Stimulated activated CD4-positive, alpha-beta T cell treated with anti-CD3 and anti-CD28 coated beads, Interleukin-15, amount 100 ng/mL, for 48 hours (primary cell): ENCODE data around the gene OXT.
"Not testable (repeated sequence)": the region's sequence is repeated elsewhere in the genome, so short reads cannot be mapped to it uniquely, and the experiment has no call there.

Source experiments
- DNase-seq, 2 donors: peaks; one replicate each; pipeline ENCODE4 v3.0.0-alpha.2; 2020; ENCODE audit warnings: low read depth in 2 of 2

The OXT gene

DNA sequence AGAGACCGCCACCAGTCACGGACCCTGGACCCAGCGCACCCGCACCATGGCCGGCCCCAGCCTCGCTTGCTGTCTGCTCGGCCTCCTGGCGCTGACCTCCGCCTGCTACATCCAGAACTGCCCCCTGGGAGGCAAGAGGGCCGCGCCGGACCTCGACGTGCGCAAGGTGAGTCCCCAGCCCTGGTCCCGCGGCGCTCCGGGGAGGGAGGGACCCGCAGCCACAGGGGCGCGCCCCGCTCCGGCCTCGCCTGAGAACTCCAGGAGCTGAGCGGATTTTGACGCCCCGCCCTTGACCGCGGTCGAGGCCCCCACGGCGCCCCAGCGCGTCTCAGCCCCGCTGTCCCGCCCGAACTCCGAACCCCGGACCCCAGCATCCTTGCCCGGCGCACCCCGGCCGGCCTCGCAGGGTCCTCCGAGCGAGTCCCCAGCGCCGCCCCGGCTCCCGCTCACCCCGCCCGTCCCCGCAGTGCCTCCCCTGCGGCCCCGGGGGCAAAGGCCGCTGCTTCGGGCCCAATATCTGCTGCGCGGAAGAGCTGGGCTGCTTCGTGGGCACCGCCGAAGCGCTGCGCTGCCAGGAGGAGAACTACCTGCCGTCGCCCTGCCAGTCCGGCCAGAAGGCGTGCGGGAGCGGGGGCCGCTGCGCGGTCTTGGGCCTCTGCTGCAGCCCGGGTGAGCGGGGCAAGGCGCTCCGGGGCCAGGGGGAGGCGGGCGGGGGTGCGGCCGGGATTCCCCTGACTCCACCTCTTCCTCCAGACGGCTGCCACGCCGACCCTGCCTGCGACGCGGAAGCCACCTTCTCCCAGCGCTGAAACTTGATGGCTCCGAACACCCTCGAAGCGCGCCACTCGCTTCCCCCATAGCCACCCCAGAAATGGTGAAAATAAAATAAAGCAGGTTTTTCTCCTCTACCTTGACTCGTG, at the start of gene OXT:
Gene OXT, plus strand, starts transcription at position 11 of the 920 bp plus-strand sequence. Its CDS starts 36 bp downstream, at position 47.
- peak in 1 of 2 donors; percentile 60 for DNase-seq

DNA sequence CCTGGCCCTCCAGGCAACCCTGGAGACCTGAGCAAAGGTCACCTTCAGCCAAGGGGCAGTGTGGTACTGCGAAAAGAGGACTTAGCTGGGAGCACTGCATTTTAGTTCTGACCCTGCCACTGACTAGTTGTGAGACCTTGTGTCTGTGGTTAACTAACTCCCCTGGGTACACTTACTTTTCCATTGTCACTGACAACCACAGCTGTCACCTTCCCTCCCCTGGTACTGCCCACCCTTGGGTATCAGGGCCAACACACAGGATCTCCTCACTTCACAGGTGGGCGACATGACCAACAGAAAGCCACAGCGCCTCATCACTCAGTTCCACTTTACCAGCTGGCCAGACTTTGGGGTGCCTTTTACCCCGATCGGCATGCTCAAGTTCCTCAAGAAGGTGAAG, 49.6 kb upstream of the OXT start:
- DNase-seq: no peak

DNA sequence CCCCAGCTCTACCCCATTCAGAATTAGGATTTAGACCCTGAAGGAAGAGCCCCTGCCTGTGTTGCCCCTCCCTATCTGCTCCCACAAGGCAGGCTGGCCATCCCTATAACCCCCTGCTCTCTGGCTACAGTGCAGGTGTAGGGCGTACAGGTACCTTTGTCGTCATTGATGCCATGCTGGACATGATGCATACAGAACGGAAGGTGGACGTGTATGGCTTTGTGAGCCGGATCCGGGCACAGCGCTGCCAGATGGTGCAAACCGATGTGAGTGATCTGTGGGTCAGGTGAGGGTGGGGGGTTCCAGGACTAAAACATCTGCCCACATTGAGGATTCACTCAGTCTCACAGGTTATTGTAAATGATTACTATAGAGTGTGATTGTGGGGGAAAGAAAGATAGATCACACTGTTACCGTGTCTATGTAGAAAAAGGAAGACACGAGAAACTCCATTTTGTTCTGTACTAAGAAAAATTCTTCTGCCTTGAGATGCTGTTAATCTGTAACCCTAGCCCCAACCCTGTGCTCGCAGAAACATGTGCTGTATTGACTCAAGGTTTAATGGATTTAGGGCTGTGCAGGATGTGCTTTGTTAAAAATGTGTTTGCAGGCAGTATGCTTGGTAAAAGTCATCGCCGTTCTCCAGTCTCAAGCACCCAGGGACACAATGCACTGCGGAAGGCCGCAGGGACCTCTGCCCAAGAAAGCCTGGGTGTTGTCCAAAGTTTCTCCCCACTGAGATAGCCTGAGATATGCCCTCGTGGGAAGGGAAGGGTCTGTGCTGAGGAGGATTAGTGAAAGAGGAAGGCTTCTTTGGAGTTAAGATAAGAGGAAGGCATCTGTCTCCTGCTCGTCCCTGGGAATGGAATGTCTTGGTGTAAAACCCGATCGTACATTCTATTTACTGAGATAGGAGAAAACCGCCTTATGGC, 48.6 kb upstream of the OXT start:
- DNase-seq: not testable (repeated sequence)

DNA sequence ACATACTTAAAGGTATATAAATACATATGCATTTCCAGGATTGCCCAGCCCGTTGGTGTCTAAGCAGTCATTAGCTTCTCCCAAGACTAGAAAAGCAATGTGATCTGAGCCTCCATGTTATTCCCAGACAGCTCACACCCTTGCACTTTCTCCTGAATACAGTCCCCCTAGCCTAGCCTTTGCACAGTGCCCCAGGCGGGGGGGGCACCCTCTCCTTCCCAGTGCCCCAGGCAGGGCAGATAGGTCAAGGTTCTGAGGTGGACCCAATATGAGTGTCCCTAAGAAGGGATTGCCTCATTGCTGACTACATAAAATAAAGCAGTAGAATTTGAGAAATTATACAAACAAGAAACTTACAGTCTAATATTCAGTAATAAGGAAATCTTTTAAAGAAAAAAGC, 43.4 kb upstream of the OXT start:
- DNase-seq: no peak

DNA sequence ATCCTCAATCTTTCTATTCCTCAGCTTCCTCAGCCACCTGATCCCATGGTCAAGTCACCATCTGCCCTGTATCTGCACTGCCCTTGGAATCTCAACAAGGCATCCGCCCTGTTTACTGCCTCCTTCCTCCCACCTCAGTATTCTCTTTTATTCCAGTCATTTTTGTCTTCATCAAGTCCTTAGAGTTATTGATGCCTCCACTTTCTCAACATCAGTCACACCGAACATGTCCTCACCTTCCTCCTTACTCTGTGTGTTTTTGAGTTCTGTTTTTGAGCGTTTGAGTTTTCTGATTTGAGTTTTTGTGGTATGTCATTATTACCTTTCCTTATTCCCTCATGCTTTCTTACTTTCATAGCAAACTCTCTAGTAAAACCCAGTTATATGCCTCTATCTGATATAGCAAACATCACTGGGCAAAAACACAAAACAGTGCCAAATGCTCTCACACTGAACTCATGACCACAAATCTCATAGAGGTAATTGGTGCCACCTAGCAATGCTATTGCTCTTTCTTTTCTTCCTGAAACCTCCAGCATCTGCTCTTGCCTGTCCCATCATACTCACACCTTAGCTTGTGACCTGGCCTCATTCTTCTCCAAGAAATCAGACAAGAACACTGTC, 39.8 kb upstream of the OXT start:
- DNase-seq: no peak

DNA sequence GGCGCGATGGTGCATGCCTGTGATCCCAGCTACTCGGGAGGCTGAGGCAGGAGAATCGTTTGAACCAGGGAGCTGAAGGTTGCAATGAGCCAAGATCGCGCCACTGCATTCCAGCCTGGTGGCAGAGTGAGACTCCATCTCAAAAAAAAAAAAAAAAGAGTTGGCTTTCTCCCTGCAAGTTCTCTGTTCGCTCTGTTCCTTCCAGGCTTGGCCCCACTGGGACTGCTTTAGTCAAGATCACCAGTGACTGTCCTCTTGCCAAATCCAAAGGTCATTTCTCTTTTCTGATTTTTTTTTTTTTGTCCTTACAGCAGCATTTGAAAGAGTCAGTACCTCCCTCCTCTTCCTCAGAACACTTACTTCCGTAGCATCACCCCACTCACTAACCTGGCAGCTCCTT, 38.8 kb upstream of the OXT start:
- no peak for DNase-seq

DNA sequence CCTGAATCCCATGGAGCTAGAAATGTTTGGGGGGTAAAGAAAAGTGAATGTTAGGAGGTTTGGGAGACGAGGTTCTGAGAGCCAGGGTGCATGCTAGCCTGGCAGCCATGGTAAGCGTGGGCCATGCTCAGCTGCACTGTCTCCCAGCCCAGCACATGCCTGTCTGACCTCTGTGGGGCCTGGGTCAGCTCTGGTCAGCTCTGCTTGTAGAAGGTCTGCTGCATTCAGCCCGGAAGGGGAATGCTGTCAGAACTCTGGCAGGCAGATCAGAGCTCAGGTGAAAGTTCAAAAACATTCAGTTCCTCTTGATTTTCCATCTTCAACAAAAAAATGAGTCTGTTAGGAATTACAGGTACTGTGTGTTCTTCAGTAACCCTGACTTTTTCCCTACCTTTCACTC, 33.8 kb upstream of the OXT start:
- no peak for DNase-seq

DNA sequence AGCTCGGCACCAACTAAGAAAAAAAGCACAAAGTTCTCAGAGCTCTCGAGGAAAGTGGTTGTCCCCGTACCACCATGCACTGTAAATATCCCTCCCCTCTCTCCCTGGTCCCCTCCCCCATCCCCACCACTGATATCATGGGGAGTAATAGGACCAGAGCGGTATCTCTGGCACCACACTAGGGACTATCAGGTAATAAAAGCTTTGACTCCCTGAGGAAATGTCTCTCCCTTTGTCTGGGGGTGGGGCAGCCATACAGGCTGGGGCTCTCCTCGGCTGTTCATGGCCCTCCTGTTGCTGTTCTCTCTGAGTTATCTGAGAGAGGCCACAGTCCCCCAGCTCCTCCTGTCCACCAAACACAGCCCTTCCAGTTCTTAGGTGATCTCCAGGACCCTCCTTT, 33.0 kb upstream of the OXT start:
- DNase-seq: no peak

DNA sequence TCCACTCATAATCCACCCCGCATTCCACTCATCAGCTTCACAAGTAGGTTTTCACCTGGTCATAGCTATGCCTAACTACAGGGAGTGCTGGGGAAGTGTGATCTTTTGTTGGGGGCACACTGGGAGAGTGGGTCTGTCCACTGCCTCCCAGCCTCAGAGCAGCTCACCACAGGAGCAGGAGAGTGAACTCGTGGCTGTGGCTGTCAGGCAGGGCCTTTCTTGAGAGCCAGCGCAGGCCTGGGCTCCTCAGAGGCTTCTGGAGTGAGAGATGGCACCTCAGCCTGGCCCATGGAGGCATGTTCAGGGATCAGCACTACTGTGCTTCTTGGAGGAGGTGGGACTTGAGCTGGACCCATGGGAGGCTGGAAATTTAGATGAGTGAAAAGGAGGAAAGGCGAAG, 32.0 kb upstream of the OXT start:
- DNase-seq: no peak

DNA sequence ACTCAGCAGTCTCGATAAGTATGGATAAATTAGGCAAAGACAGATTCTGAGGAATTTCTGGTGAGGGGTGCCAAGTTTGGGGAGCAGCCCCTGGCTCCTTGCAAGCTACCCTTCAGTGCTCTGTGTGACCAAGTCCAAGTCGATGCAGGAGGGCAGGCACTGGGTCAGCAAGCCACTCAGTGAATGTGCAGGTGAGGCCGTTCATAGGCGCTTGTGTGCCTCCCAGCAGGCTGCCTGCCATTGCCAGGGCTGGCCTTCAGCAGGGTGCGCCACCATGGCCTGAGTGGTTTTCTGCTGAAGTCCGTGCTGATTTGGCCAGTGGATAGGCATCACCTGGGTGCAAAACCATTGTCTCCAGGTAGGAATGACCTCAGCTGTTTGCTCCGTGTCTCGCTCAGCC, 31.3 kb upstream of the OXT start:
- no peak for DNase-seq

DNA sequence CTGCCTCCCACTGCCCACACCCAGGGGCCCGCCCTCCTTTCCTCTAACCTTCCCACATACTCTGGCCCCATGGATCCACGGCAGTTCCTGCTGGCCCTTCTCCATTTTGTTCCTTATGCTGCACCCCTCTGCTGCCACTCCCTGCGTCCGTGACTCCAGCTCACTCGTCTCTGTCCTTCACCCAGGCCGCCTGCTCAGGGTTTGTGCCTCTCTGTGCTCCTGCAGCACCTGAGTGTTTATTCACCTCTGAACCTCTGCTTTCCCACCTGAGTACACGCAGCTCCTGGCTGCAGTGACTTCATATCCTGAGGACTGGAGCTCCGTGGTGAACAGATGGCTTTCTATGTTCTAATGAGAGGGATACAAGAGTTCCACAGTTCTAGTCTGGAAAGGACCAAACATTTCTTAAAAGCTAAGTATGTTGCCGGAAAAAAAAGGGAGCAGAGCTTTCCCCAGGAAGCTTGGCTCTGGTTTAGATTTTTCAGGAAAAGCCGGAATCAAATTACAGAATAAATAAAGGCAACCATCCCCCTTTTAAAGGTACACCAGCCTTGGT, 29.5 kb upstream of the OXT start:
- no peak for DNase-seq

DNA sequence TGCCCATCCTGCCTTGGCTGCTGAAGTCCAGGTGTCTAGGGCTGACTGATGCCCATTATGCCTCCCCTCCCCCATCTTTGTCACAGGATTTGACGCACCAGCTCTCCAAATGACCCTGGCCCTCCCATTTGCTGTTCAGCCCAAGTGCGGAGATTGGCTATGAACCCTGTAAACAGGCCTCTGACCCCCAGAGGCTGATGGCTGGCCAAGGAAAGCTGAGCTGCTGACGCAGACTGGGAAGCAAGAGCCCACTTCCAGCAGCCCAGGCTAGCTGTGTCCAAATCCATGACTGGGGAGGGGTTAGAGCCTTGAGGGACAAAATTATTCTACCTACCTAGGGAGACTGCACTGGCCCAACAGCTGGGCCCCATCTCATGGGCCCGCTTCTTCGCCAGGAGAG, 28.8 kb upstream of the OXT start:
- no peak for DNase-seq

DNA sequence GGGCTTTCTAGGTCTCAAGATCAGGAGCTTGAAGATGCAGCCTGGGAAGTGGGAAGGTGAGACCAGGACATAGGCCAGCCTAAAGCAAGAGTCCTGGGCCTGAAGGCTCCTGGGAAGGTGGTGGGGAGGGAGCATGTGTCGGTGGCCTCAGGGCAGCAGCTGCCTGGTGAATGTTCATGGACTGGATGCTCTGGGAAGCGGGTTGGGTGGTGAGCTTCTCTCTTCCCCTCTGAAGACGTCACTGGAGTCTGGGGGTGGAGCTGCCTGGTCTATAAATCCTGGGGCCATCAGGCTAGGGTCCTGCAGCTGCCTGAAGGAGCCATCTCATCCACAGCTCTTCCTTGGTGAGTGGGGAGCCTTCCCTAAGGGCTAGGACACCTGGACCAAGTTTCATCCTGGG, 28.1 kb upstream of the OXT start, which contains the start of gene GNRH2:
Gene GNRH2, plus strand, starts transcription at position 301 of the 400 bp plus-strand sequence. CDS start 793 bp downstream, outside the sequence.
- no peak for DNase-seq

DNA sequence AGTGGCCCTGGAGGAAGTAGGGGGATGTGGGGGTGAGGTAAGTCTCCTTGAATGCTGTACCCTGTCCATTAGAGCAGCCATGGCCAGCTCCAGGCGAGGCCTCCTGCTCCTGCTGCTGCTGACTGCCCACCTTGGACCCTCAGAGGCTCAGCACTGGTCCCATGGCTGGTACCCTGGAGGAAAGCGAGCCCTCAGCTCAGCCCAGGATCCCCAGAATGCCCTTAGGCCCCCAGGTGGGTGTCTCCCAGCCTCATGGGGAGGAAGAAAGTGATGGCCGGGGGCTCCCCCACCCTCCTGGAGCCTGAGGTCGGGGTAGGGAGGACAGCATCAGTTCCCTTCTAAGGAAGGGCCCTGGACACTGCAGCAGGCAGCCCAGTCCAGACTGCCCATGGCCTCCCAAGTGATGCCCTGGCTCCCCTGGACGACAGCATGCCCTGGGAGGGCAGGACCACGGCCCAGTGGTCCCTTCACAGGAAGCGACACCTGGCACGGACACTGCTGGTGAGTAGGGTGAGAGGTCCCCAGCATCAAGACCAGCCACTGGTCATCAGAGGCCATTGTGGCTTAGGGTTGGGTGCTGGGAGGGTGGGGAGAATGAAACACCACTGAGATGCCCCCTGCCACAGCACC, 27.0 kb upstream of the OXT start:
- DNase-seq: no peak

DNA sequence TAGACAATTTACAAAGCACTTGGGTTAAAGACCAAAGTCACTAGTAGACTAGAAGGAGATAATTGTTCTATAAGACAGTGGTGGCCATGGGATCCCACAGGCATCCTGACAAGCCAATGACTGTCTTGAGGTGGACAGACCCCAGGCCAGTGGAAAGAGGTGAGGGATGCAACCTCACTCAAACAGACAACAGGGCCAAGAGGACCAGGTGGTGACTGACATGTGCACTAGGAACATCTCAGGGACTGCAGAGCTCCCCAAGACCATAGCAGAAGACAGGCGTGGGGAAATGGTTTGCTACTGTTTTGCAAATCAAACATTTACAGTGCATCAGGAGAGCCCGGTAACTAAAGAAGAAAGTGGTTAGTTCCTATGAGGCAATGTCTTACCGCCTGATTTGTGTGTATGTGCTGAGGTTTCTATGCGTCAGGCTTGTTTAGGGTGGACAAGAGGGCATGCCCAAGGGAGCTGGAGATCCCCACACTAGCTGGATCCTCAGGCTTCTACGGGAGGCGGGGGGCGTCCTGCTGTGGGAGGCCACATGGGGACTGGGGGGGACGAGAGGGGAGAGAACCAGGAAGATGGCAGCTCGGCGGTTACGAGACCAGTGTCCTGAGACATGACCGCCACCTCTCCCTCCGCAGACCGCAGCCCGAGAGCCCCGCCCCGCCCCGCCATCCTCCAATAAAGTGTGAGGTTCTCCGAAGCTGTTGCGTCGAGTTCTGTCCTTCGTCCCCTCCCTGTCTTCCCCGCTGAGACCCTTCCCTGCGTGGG, 26.2 kb upstream of the OXT start:
- DNase-seq: peak; percentile 50 to 51

DNA sequence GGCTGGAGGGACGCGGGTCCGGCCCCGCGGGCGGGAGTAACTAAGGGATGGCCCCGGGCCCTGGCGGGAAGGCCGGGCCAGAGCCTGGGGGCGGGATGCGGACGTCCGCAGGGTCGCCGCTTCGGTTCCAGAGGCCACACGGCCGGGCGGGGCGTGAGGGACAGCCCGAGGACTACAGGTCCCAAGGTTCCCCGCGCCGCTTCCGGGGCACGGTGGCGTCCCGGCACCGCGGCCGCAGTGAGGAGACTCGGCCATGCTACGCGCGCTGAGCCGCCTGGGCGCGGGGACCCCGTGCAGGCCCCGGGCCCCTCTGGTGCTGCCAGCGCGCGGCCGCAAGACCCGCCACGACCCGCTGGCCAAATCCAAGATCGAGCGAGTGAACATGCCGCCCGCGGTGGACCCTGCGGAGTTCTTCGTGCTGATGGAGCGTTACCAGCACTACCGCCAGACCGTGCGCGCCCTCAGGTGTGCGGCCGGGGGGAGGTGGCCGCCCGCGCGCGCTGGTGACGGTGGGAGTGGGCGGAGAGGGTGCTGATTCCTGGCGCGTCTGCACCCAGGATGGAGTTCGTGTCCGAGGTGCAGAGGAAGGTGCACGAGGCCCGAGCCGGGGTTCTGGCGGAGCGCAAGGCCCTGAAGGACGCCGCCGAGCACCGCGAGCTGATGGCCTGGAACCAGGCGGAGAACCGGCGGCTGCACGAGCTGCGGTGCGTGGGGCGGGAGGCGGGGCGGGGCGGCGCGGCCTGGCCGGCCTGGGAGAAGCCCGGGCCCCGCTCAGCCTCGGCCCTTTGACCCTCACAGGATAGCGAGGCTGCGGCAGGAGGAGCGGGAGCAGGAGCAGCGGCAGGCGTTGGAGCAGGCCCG, 25.4 kb upstream of the OXT start, which contains the start of gene MRPS26:
Gene MRPS26, plus strand, starts transcription at position 237 of the 861 bp plus-strand sequence. Its CDS starts 17 bp downstream, at position 254.
- peak; percentile 69 to 82 for DNase-seq

DNA sequence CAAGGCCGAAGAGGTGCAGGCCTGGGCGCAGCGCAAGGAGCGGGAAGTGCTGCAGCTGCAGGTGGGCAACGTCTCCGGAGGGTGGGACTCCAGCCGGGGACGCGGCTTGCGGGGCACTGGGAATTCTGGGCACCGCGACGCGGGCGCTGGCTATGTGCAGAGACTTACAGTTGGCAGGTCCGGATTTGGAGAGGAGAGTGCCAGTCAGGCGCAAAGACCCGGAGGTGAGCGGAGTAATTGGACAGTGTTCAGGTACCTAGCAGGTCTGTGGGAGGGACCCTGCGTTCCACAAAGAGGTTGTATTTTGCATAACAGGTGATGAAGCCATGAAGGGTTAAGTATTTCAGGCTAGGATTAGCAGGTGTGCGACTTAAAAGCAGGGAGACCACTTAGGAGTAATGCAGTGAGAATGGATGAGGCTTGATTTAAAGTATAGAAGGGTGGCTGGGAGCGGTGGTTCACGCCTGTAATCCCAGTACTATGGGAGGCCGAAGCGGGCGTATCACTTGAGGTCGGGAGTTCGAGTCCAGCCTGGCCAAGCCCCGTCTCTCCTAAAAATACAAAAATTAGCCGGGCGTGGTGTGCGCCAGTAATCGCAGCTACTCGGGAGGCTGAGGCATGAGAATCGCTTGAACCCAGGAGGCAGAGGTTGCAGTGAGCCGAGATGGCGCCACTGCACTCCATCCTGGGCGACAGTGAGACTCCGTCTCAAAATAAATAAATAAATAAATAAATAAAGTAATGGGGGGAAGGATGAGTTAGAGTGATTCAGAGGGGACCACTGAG, 24.6 kb upstream of the OXT start:
- no peak for DNase-seq
